Stimulated activated CD8-positive, alpha-beta memory T cell treated with anti-CD3 and anti-CD28 coated beads, Interleukin-15, amount 100 ng/mL, for 48 hours (primary cell): ENCODE measurements around the gene BICDL2.
"Not testable (repeated sequence)": the region's sequence is repeated elsewhere in the genome, so short reads cannot be mapped to it uniquely, and the experiment has no call there.

Source experiments
- DNase-seq, 2 donors: peaks; one replicate each; pipeline ENCODE4 v3.0.0-alpha.2; 2020; ENCODE audit warnings: low read depth in 2 of 2

The BICDL2 gene

DNA sequence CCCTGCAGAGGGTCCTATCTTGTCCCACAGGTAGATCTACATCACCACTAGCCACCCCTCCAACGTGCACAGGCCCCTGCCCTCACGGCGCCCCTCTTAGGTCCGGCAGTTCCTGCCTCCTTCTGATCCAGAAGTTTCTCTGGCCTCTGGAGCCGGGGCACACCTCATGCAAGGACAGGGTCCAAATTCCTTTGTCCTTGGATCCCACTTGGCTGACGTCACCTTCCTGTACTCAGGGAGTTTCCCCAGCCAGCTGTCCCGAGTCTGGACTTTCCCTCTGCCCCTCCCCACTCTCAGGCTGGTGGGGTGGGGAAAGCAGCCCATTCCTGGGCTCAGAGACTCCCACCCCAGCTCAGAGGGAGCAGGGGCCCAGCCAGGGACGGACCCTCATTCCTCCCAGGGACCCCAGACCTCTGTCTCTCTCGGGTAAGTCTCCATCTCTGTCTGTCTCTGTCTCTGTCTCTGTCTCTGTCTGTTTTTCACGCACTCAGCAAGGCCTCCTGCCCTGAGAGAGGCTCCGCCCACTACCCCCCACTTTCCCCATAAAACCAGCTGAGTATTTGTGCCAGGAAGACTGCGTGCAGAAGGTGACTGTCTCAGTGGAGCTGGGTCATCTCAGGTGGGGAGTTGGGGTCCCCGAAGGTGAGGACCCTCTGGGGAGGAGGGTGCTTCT lies 28.5 kb upstream of the BICDL2 start, which contains the start of gene IL32:
Gene IL32, plus strand, starts transcription at position 572 of the 673 bp plus-strand sequence. CDS start 172 bp downstream, outside the sequence.
- peak; percentile 61 to 66 for DNase-seq

DNA sequence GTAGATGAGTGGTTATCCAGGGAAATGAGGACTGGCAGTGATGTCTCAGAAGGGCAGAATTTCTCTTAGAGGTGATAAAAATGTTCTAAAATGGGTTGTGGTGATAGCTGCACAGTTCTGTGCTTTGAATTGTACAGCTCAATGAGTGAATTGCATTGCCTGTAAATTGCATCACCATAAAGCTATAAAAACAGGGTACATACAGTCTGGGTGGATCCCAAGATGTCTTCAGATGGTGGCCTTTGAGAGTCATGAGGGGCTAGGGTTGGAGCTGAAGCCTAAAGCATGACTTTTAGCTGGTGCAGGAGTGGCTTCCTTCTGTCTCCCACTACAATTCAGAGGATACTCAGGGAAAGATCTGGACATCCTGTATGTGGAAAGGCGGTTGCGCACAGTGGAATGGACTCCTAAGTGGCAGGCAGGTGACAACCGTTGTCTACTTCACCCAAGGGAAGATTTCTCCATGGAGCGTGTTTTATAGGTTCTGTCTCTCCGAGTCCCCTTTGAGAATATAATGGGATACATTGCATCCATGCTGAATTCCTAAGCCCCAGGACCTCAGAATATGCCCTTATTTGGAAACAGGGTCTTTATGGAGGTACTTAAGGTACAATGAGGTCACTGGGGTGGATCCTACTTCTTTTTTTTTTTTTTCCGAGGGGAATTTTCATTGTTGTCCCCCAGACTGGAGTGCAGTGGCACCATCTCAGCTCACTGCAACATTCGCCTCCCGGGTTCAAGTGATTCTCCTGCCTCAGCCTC lies 27.1 kb upstream of the BICDL2 start:
- no peak for DNase-seq

DNA sequence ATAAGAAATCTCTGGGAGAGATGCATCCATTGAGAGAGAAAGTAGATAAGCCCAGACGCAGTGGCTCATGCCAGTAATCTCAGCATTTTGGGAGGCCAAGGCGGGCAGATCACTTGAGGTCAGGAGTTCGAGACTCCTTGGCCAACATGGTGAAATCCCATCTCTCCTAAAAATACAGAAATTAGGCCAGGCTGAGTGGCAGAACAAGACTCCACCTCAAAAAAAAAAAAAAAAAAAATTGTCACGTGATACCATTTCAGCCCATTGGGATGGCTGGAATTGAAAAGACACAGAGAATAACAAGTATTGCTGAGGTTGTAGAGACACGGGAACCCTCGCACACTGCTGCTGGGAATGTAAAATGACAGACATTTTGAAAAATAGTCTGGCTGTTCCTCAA lies 25.8 kb upstream of the BICDL2 start:
- DNase-seq: no peak

DNA sequence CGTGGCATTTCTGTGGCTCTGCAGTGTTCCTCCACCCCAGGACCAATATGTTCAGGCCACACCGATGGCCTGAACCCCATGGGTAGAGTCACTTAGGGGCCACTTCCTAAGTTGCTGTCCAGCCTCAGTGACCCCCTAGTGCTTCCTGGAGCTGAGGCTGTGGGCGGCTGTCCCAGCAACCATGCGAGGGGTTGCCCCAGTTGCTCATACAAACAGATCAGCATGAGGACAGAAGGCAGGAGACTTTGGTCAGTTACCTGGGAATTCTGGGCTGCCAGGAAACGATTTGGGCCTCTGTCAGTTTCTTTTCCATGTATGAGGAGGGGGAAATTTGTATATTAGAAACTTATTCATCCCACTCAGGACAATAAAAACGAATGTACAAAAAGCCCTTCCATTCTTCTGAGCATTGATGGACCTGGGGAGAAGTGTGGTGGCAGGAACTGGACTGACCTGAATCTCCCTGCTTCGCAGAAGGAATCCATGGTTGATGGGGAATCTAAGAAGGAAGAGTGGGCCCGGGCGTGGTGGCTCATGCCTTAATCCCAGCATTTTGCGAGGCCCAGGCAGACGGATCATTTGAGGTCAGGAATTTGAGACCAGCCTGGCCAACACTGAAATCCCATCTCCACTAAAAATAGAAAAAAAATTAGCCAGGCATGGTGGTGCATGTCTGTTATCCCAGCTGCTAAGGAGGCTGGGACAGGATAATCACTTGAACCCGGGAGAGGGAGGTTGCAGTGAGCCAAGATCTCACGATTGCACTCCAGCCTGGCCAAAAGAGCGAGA lies 23.8 kb upstream of the BICDL2 start:
- no peak for DNase-seq

DNA sequence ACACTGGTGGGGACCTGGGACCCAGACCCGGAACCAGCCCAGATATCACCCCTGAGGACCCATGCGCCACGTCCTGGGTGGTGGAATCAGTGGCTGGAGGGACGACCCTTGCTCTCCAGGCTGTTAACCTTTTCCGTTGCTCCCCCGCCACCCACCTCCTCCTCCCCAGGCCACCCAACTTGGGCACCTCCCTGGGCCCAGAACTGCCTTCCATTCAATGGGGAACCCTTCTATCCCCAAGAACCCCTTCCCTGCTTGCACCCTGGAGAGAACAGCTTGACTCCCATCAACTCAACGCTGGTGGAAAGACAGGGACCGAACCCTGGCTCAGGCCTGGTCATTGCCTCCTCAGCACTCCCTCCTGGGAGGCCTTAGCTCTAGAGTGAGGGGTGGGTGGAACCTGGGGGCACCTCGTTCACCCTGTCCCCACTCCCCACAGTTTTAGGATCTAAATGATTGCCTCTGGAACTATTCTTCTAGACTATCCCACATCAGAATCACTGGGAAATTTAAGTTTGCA lies 23.0 kb upstream of the BICDL2 start:
- DNase-seq: no peak

DNA sequence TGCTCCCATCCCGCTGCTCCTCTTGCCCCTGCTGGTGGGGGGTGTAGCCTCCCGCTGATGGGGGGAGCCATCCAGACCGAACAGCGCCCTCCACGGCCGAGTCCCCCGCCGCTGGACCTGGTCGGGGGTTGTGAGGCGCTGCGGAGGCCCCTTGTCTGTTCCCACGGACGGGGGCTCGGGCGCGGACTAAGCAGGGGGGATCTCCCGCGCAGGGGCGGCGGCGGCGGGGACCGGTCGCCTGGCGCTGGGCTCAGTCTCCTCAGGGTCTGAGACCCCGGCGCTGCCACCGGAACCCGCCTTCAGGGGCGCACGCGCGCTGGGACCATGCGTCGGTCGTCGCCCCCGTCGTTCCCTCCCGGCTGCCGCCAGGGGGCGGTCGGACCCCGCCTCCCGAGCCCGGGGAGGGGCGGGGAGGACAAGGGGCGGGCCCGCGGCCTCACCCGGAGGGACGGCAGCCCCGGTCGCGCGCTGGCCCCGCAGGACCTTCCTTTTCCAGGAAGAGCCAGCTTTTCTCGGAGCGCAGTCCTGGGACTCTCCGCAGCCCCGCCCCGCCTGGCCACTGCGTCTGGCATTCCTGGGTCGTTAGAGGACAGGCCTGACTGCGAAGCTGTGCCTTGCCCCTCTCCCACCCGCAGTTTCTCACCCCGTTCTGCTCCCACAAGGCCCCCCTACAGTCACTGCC lies 22.4 kb upstream of the BICDL2 start:
- peak; percentile 82 to 85 for DNase-seq

DNA sequence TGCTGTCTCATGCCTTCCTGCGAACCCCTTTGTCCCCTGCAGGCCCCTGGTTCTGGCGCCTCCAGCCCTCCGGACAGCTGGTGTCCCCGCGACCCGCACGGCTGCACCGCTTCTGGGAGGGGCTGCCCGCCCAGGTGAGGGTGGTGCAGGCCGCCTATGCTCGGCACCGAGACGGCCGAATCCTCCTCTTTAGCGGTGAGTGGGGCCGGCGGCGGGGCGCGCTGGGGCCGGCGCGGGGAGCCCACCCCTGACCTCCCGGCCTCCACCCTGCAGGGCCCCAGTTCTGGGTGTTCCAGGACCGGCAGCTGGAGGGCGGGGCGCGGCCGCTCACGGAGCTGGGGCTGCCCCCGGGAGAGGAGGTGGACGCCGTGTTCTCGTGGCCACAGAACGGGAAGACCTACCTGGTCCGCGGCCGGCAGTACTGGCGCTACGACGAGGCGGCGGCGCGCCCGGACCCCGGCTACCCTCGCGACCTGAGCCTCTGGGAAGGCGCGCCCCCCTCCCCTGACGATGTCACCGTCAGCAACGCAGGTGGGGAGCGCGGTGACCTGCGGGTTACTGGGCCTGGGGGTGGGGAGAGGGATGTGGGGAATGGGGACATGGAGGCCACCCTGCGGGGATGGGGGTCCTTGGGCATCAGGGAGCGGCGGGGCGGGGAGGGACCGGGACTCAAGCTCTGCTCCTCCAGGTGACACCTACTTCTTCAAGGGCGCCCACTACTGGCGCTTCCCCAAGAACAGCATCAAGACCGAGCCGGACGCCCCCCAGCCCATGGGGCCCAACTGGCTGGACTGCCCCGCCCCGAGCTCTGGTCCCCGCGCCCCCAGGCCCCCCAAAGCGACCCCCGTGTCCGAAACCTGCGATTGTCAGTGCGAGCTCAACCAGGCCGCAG lies 21.6 kb upstream of the BICDL2 start:
- DNase-seq: no peak

DNA sequence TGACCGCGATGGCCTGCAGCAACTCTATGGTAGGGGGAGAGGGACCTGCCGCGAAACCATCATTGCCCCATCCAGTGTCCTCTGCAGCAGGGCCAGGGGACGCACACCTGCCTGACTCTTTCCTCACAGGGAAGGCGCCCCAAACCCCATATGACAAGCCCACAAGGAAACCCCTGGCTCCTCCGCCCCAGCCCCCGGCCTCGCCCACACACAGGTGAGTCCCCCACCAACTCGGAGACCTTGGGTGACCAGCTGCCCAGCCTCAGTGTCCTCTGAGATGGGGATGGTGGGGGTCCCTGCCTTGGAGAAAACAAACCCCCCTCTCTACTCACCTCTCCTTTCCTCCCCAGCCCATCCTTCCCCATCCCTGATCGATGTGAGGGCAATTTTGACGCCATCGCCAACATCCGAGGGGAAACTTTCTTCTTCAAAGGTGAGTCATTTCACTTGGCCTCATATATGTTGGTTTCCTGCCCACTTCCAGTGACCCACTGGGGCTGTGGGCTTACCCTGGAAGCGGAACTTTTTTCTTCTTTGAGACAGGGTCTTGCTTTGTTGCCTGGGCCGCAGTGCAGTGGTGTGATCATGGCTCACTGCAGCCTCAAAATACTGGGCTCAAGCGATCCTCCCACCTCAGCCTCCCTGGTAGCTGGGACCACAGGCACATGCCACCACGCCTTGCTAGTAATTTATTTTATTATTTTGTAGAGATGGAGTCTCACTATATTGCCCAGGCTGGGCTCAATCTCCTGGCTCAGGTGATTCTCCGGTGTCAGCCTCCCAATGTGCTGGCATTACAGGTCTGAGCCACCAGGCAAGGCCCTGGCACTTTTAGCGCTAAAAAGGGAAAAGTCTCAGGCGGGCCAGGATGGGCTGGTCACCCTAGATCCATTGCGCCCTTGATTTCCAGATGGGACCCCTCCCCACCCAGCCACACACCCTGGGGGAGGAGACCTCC lies 20.7 kb upstream of the BICDL2 start:
- DNase-seq: no peak

DNA sequence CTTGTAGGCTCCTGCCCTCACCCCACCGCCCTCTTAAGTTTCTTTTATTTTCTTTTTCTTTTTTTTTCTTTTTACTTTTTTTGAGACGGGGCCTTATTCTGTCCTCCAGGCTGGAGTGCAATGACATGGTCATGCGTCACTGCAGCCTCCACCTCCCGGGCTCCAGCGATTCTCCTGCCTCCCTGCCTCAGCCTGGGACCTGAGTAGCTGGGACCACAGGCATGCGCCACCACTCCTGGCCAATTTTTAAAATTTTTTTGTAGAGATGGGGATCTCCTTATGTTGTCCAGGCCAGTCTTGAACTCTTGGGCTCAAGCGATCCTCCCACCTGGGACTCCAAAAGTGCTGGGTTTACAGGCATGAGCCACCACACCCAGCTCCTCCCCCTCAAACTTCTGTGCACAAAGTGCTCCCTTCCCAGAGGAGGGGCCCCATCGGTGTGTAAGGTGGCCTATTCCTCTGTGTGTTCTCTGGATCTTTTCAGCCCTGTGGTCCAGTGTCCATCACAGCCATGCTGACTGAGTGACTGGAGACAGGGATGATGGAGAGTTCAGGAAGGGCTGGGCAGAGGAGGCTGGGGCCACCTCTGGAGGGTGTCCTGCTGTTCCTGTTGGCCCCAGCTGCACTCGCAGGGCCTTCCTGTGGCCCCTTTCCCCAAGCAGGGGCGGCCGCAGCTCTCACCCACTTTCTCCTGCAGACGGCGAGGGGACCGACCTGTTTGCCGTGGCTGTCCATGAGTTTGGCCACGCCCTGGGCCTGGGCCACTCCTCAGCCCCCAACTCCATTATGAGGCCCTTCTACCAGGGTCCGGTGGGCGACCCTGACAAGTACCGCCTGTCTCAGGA lies 19.8 kb upstream of the BICDL2 start:
- no peak for DNase-seq

DNA sequence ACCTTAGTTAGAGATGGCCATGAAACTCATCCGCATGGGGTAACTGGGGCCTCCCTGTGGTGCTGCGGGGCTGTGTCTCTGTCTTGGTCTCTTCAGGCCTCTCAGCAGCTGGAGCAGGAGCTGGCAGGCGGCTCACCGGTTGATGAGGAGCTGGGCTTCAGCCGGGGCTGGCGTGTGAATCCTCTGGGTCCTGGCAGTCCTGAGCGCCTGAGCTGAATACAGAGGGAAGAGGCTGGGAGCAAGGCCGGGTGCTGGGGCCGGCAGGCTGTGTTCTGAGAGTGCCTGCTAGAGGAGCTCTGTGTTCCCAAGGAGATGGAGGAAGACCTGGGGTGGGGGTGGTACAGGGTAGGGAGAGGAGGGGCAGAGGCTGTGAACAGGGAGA lies 19.0 kb upstream of the BICDL2 start:
- DNase-seq: not testable (repeated sequence)

DNA sequence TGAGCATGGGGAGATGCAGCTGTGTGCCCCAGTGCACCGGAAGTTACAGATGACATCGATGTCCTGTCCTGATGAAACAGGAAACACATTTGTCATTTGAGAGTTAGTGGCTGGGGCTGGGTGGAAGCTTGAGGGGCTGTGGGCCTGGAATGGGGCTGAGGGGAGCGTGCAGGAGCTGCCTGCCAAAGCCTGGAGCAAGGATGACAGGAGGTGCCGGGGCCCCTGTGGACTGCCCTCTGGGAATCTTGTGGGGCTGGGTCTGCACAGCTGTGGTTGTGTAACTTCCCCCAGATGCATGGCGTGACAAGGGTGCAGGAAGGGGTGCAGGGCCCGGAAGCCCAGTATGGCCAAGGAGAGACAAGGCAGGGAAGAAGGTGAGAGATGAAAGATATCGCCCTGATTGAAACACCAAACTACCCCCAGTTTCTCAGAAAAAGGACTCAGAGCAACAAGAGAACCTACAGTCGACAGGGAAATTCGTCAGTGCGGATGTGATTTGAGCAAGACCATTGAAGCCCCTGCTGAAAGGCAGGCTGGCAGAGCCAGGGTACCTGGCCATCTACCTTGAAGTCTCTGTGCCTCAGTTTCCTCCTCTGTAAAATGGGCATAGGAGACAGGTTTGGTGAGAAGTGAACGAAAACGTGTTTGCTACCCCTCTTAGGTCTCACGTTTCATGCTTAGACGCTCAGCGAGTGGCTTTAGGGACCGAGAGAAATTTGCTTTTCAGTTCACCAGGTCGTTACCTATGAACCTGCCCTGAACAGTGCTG lies 18.4 kb upstream of the BICDL2 start:
- no peak for DNase-seq

DNA sequence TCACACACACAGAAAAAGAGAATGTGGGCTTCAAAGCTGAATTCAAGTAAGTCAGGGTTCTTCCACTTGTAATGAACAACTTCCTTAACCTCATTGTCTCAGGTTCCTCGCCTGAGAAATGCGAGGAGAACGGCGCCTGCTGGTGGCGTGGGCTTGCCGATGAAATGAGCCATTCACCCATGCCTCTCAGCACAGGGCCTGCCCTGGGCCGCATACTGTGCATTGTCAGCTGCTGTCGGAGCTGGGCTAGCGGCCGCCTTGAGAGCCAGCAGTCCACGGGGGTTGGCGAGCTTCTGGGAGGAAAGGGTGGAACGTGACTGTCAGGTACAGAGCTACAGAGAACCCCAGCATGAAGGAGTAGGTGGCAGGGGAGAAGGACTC lies 16.6 kb upstream of the BICDL2 start:
- not testable (repeated sequence) for DNase-seq

DNA sequence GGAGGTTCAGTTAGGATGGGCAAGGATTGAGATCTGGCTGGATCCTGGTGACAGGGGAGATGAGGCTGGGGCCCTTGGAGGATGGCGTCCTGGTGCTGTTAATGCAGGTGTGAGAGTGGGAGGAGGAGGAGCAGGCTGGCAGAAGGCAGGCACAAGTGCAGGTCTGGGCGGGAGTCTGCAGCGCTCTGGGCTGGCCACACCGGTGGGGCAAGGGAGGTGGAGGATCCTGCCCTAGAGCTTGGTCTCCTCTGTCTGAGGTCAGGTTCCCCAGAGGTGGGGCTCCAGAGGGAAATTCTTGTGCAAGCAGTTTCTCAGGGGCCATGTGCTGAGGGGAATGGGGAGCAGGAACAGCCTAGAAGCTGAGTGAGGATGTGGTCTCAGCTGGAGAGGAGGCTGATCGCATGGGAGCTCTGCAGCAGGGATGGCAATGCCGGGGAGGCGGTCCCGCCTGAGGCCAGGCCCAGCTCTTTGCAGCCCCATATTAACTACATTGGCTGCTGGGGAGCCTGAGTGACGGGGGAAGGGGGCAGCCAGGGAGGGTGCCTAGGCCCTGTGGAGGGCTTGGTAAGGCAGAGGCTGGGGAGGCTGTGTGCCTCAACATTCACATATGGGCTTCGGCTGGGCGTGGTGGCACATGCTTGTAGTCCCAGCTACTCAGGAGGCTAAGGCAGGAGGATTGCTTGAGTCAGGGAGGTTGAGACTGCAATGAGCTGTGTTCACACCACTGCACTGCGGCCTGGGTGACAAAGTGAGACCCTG lies 16.0 kb upstream of the BICDL2 start:
- DNase-seq: not testable (repeated sequence)

DNA sequence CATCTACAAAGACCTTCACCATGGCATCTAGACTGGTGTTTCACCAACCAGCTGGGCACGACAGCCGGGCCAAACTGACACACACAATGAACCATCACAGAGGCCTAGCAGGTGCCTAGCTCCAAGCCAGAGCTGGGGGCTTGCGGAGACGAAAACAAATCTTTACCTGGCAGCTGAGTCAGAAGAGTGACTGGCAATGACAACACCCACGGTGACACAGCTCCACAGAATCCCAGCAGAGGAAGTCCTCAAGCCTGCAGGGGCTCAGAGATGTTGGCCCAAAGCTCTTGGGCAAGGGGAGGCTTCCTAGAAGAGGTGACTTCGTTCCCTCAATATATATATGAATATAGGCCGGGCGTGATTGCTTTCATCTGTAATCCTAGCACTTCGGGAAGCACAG lies 14.8 kb upstream of the BICDL2 start:
- DNase-seq: no peak

DNA sequence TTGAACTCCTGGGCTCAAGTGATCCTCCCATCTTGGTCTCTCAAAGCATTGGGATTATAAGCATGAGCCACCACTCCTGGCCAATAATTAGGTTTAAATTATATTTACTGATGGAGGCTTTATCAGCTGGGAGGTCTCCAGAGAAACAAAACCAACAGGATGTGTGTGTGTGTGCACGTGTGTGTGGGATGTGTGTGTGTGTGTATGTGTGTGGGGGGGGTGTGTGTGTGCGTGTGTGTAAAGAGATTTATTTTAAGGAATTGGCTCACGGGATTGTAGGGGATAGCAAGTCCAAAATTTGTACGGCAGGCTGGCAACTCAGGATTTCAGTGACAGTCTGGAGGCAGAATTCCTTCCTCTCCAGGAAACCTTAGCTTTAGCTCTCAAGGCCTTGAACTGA lies 14.3 kb upstream of the BICDL2 start:
- DNase-seq: no peak

DNA sequence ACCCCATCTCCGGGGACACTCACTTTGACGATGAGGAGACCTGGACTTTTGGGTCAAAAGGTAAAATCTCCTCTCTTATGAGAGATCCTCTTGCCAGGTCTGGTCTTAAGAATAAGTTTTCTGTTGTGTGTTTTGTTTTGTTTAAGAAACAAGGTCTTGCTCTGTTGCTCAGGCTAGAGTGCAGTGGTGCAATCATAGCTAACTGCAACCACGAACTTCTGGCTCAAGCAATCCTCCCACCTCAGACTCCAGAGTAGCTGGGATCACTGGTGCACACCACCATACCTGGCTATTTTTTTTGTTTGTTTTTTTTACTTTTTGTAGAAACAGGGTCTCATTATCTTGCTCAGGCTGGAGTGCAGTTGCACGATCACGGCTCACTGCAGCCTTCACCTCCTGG lies 13.7 kb upstream of the BICDL2 start:
- DNase-seq: no peak

DNA sequence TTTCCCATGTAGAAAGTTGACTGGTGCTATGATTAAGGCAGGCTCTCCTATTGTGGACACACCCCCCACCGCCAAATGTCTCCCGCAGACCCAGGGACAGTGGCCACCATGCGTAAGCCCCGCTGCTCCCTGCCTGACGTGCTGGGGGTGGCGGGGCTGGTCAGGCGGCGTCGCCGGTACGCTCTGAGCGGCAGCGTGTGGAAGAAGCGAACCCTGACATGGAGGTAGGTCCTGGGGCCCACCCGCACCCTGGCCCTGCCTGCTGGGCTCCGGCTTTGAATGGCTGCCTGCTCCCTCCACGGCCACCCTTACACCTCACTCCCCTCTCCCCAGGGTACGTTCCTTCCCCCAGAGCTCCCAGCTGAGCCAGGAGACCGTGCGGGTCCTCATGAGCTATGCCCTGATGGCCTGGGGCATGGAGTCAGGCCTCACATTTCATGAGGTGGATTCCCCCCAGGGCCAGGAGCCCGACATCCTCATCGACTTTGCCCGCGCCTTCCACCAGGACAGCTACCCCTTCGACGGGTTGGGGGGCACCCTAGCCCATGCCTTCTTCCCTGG lies 13.3 kb upstream of the BICDL2 start:
- DNase-seq: no peak
